Activated CD4-positive, alpha-beta T cell treated with anti-CD3 and anti-CD28 coated beads, Interleukin-2, amount 50 U/mL, for 48 hours (primary cell): ENCODE measurements around the gene CILP.
"Not testable (repeated sequence)": the region's sequence is repeated elsewhere in the genome, so short reads cannot be mapped to it uniquely, and the experiment has no call there.

Experiments used
- DNase-seq, 2 experiments: peaks; one replicate each; pipeline ENCODE4 v3.0.0-alpha.2; 2020

The CILP gene

GRCh38 chr15:65210770-65211481, at the start of gene CILP:
Gene CILP (minus strand): TSS chr15:65211473. CDS start chr15:65209755, 1,718 bp downstream.
- no peak for DNase-seq

- DNase-seq, result no peak
Measured at GRCh38 chr15:65260968-65261367, 49.7 kb upstream of the CILP start.

DNA sequence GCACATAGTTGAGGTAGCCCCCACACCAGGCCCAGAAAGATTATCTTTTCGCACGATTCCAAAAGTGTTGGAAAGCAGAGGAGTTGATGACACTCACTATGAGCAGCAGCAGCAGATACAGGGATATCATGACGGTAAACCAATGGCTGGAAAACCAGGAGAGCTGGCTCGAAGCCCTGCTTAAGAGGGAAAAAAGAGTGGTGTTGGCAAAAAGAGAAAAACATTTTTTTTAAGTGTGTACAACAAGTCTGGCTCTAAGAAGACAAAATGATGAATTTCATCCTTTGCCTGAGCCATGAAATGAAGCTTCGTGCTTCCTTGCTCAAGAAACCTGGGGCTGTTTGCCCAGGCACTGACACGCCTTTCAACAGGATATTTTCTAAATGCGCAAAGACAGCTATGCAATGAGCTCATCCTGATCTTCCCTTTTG, 48.1 kb upstream of the CILP start:
- no peak for DNase-seq

DNA sequence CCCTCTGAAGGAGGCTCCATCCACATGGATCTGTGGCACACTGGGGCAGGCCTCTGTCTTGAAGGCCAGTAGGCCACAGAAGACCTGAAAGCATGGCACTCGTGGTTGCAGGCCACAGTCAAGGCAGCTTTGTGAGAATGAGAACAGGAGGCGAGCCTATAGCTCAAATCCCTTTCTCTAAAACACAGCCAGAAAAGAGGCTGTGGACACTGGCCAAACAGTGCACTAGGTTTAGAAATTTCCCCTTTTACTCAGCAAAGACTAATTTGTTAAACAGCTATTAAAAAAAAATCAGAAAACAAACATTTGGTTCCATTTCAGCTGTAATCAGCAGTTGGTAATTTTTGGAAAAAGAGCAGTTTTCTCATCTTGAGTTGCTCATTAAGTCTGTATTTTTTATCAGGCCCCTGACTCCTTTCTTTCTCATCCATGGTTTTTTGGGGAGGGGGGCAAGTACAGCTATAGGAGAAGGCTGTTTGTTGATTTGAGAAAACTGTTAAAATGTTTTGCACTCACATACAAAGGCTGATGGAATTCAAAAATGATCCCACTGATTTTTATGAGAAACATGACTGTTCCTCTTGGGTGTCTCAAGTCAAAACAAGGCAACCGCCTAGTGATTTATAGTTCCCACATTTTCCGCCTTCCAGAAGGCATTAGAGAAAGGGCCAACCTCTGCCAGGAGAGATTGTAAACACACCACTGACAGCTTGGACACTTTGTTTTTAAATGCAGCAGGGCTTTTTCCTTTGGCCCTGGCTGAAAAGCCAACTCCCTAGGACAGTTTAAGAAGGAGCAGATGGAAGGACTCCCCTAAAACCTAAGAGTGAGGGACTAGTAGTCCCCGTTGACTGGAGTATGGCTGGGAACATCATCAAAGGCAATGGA, 47.3 kb upstream of the CILP start:
- DNase-seq, result no peak

DNA sequence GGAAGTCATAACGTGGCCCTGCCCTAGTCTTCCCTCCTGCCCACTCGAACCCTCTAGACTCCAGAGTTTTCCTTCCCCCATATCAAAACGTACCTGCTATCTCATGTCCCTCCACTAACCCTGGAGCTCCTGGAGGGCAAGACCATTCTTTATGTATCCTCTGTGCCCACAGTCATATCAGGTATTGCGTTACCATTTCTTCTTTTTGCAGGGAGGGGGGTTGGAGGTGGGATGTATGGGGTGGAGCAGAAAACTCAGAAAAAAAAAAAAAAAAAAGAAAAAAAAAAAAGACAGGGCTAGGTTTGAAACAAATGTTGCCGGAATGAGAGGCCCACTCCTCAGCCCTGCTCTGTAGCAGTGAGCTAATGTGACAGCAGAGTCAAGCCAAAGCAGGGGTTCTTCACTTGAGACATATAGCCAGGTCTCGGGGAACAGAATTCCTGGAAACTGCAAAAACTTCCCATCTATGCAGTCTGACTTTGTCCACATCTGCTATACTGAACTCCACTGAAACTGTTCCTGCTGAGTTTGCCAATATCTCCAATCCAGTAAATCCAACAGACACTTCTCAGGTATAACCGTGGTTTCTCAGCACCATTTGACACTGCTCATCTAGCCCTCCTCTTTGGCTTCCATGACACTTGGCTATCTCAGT, 44.3 kb upstream of the CILP start:
- no peak for DNase-seq

DNA sequence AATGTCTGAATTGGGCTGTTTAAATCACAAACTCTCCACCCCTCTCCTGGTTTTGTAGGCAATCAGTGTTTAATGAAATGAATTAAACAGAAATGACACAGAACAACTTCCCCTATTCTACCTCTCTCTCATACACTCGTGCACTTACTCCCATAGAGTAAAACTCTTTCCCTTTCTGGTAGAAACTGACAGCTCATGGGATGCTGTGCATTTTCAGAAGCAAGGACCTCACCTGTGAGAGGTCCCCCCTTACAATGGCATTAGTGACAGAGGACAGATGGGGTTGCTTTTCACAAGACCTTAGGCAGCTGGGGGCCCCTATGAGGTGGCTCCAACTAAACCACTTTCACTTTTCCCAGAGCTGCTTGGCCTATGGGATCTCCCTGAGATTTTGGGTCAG, 43.5 kb upstream of the CILP start:
- no peak for DNase-seq

- DNase-seq, result no peak
Measured at GRCh38 chr15:65254356-65254755, 43.1 kb upstream of the CILP start.

DNA sequence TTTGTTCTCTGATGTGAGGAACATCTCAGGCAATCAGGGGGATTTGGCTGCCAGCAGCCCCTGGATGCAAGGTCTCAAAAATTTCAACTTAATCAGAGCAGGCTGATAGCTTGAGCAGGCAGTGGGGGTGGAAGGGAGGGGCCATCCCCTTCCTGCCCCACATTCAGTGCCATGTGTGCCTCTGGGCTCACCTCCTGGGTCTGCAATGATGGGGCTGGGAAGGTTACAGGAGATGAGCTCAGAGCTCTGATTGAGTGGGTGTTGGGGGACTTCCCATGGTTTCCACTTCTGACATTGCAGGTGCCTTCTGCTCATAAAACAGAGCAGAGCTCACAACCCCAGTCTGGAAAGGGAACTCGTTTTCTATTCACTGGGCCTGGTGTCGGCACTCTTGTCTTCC, 38.4 kb upstream of the CILP start:
- peak; percentile 70 to 80 for DNase-seq

DNA sequence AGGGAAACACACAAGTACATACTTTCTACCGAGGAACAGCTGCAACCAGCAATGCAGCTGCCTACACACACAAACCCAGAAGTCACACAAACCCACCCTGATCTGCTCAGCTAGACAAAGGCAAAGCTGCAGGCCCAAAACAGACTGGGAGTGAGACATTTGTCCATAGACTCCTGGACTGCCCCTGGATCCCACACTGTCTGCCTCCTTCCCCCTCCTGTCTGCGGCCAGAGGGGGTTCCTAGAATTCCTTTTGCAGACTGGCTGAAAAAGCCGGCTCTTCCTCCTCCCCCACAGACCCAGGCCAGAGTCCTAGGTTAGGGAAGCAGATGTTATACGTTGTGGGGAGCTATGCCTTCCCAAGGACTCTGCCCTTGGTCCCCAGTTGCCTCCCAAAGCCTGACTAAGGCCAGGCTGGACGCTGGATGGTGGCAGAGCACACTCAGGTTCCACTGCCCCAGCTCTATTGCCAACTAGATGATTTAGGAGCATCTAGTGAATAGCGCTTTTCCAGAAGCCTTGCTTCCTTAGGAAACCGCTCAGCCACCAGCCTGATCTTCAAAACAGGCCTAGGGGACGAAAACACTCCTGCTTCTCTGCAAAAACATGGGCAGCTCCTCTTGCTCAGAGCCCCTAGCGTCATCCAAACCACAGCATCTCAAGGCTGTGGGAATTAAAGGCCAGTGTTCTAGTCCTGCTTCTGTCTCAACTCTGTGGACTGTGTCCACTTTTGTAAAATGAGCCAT, 37.4 kb upstream of the CILP start:
- DNase-seq, result no peak

GRCh38 chr15:65246939-65247338, 35.7 kb upstream of the CILP start:
- DNase-seq, result no peak

DNA sequence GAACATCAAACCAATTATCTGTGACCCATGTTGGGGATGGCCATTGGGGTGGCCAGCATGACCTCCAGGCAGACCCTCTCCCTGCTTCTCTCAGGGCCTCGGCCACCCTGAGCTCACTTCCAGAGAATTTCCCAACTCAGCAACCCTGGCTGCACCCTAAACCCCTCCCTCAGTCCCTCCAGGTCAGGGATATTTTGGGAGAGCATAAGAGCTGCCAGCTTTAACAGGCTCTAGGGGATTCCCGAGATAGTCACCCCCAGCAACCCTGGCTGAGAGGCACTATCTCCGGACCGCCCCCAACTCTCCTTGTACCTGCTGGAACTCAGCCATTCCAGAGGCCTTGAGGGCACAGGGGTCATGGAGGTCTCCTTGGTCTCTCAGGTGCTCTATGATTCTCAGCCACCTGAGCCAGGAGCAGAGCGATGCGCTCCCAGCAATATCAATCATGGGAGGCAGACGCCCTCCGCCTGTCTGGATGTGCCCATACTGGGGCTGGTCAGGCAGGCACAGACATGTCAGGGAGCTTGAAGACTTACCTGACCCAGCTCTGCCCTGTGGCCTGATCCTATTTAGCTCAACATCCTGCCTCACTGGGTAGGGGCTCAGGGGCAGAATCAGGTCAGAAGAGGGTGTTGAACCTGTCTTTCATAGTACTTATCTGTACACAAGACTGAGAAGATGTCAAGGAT, 34.9 kb upstream of the CILP start:
- DNase-seq, result no peak

DNA sequence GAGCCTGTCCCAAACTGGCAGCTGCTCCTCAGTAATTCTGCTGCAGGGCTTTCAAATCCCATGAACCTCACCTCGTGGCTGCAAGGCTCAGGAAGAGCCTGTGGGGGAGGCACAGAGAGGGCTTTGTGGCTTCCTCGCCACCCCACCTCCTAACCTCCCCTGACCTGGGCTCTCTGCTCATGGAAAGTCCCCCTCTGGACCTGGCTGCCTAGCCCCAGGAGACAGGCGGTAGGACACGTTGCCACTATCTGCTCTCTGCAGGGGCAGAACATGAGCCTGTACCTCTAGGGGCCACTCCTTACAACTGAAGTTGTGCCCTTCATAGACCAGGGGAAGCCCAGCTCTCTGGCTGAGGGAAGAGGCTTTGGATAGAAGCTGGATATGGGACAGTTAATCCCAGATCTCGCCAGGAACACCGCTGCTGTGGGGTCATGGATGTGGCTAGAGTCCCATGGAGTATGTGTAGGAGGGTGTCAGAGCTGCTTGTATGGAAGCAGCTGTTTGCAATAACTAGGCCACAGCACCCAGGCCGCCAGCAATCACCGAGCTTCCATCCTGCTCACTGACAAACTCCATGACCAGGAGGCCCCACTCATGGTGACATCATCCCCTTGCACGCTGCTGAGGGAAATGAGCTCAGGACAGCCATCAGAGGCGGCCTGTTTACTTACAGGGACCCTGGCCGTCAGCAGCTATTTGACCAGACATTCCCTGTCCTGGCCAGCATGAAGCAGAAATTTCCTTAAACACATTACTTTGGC, 34.0 kb upstream of the CILP start:
- DNase-seq, result no peak

DNA sequence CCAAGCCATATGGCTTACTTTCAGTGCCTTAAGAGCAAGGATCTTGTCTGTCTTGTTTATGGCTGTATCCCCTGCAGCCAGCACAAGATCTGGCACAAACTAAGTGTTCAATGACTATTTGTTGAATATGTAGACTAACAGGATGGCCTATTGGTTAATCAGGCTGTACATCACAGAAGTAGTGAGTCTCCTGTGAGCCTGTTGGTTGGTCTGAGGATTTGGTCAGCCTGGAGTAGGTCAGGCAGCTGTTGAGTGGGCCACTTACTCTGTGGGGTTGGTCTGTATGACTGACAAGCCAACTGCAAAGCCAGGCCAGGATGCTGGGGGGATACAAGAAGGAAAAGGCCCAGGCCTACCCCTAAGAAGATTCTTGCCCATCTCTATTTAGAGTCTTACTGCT, 33.4 kb upstream of the CILP start:
- no peak for DNase-seq

DNA sequence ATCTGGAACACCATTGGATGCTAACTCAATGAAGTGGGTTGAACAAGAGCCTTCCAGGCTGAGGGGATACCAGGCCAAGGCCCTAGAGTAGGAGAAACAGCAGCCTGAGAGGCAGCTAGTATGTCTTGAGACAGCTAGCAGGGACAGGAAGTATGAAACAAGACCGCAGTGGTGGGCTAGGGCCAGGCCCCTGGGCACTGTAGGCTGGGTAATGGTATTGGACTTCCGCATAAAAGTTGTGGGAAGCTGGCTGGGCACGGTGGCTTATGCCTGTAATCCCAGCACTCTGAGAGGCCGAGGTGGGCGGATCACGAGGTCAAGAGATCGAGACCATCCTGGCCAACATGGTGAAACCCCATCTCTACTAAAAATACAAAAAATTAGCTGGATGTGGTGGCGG, 25.2 kb upstream of the CILP start:
- DNase-seq, result not testable (repeated sequence)

GRCh38 chr15:65233696-65234095, 22.4 kb upstream of the CILP start:
- no peak for DNase-seq

DNA sequence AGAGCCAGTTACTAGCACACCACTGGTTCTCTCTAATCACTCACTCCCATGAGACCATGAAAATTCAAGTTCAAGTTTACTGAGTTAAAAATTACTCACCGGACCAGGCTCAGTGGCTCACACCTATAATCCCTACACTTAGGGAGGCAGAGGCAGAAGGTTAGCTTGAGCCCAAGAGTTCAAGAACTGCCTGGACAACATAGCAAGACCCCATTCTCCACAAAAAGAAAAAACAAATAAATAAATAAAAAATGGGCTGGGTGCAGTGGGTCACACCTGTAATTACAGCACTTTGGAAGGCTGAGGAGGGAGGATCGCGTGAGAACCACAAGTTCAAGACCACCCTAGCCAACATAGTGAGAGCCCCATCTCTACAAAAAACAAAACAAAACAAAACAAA, 21.2 kb upstream of the CILP start:
- DNase-seq, result no peak

DNA sequence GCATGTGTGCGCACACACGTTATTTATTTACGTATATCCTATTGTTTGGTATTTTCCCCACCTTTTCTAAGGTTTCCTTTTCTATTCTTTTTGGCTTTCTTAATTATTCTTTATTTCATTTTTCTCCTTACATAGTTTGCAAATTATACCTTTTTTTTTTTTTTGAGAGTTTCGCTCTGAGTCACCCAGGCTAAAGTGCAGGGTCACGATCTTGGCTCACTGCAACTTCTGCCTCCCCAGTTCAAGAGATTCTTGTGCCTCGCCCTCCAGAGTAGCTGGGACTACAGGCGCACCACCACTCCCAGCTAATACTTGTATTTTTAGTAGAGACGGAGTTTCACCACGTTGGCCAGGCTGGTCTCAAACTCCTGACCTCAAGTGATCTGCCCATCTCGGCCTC, 20.0 kb upstream of the CILP start:
- no peak for DNase-seq

- DNase-seq, result not testable (repeated sequence)
Measured at GRCh38 chr15:65226901-65227300, 15.6 kb upstream of the CILP start.

- DNase-seq, result no peak
Measured at GRCh38 chr15:65226221-65226620, 14.9 kb upstream of the CILP start.

GRCh38 chr15:65223996-65224395, 12.7 kb upstream of the CILP start:
- DNase-seq, result no peak

- DNase-seq, result no peak
Measured at GRCh38 chr15:65222891-65223290, 11.6 kb upstream of the CILP start.

DNA sequence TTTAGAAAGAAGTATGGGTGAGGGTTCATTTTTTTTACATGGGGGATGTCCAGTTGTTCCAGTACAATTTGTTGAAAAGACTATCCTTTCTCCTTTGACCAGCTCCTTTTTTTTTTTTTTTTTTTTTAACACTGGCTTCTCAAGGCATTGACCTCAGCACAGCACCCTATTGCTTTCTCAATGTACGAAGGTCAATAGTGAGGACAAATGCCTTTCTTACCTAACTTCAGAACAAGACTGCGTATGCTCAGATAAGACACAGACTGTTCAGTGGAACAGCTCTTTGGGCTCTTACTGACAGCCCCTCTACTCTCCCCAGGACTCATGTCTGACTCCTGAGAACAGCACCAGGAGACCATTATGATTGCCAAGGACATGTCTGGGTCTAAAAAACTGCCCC, 10.4 kb upstream of the CILP start:
- DNase-seq, result no peak
